ENCODE data around the gene SNRPA1.

The SNRPA1 gene

DNA sequence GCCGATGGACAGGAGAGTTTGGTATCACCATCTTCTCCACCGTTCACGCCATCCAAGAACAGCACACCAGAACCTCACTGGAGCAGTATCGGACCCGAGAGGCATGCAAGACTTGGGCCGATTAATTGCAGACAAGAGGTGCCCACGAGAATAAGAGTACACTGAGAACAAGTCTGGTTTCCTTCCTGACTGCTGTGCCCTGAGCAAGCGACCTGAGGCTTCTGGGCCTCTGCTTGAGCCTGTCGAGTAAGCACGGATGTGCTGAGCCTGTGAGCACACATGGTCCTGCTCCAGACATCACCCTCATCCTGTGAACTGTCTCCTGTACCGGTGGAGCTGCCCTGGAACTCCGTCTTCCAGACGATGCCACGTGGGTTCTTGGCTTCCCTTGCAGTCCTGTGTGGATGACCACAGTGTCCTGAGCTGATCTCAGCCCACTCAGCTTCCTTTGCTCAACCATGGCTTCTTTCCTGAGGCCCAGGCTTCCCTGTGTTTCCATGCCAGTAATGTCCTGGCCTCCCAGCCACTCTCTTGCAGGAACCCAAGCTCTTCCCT lies 34.3 kb upstream of the SNRPA1 start:
- H3K4me3 ChIP-seq (ENCODE audit: low read depth, low read length), result no peak overlapping the region
- TF ChIP-seq, protein P1, sequence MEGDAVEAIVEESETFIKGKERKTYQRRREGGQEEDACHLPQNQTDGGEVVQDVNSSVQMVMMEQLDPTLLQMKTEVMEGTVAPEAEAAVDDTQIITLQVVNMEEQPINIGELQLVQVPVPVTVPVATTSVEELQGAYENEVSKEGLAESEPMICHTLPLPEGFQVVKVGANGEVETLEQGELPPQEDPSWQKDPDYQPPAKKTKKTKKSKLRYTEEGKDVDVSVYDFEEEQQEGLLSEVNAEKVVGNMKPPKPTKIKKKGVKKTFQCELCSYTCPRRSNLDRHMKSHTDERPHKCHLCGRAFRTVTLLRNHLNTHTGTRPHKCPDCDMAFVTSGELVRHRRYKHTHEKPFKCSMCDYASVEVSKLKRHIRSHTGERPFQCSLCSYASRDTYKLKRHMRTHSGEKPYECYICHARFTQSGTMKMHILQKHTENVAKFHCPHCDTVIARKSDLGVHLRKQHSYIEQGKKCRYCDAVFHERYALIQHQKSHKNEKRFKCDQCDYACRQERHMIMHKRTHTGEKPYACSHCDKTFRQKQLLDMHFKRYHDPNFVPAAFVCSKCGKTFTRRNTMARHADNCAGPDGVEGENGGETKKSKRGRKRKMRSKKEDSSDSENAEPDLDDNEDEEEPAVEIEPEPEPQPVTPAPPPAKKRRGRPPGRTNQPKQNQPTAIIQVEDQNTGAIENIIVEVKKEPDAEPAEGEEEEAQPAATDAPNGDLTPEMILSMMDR (IDR thresholded peaks at IDR 0.05; ENCODE audit: low read depth, low read length), result no peak

DNA sequence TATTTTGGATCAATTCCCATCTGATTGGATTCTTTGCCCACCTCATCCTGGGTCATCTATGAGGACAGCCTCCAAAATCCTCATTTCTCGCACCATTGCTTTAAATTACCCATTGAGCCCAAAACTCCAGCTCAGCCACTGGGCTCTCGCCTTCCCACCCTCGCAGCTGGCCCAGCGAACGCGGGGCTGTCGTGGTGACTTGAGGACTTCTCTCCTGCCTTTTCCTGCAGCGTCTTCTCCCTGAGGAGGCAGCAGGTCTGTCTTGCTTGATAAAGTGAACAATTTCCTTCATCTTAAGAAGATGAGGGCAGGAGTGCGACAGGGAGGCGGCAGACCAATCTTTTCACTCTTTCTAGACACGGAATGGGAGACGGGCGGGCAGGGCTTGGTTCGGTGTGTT lies 33.0 kb upstream of the SNRPA1 start:
- TF ChIP-seq, protein P1 (IDR thresholded peaks at IDR 0.05; ENCODE audit: low read depth, low read length), result no peak
- no peak overlapping the region for H3K4me3 ChIP-seq (ENCODE audit: low read depth, low read length)

DNA sequence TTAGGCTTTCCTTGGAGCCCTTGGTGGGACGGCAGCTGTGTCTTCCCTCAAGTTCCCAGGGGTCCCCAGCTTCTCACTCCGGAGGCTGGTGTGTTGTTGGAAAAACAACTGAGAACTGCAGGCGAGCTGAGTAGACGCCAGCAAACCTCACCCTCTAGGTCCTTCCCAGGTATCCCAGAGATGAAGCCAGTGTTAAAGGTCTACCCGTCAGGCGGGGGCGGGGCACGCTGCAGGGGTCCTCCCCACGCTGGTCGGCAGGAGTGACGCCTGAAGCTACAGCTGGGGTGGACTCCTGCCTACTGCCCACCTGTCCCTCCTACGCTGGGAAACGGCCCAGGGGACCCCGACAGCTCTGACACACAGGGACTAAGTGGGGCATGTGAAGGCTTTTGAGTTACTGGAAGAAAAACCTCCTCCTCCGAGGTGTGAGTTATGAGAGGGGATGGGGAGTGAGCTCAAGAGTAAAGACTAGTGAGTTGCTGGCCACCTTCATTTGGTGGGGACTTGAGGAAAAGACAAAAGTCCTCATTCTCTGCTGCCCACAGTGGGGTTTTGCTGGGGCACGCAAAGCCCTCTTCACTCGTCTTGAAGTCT lies 32.2 kb upstream of the SNRPA1 start:
- TF ChIP-seq, protein P1 (IDR thresholded peaks at IDR 0.05; ENCODE audit: low read depth, low read length), result no peak
- no peak overlapping the region for H3K4me3 ChIP-seq (ENCODE audit: low read depth, low read length)

DNA sequence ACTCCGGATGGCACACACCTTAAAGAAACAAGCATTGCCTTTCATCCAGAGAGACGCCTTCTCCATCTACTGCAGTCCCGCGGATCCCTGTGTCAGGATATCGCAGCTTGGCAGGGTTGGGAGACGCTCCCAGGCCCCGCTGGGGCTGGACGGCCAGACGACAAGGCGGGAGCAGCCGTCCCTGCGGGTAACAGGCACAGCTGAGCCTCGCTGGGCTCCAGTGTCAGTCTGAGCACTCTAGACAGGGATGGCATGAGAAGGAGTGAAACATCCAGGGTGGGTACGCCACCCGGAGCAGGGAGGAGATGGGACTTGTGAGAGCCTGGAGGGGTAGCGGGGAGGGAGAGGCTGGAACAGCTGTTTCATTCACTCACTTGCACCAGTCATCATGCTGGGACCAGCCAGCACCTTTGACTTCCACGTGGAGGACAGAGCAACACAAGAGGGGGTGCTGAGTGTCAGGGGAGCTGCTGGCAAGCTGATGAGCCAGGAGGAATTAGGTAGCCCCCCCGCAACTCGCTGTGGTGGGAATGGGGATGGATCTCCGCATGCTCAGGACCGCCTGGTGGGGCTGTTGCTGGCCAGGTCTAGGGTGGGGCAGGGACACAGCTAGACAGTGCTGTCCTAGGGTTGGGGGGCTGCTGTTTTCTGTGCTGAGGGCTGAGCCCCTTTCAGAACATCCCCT lies 31.6 kb upstream of the SNRPA1 start:
- no peak overlapping the region for H3K4me3 ChIP-seq (ENCODE audit: low read depth, low read length)

DNA sequence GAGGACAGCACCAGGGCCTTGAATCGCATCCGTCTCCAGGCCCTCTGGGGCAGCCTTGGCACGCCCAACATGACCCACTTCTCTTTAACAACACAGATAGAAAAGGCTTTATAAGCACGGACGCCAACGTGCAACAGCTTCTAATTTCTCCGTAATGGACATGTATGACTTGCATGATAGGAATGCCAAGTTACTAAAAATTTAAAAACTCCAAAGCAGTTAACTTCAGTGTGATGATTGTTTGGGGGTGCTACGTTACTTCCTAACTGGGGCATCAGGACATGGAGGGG lies 30.9 kb upstream of the SNRPA1 start:
- TF ChIP-seq, protein P1 (IDR thresholded peaks at IDR 0.05; ENCODE audit: low read depth, low read length), result no peak
- no peak overlapping the region for H3K4me3 ChIP-seq (ENCODE audit: low read depth, low read length)

More for the DNA sequence above, 31.6 kb upstream of the SNRPA1 start:
- TF ChIP-seq, protein P1 (IDR thresholded peaks at IDR 0.05; ENCODE audit: low read depth, low read length), result no peak

DNA sequence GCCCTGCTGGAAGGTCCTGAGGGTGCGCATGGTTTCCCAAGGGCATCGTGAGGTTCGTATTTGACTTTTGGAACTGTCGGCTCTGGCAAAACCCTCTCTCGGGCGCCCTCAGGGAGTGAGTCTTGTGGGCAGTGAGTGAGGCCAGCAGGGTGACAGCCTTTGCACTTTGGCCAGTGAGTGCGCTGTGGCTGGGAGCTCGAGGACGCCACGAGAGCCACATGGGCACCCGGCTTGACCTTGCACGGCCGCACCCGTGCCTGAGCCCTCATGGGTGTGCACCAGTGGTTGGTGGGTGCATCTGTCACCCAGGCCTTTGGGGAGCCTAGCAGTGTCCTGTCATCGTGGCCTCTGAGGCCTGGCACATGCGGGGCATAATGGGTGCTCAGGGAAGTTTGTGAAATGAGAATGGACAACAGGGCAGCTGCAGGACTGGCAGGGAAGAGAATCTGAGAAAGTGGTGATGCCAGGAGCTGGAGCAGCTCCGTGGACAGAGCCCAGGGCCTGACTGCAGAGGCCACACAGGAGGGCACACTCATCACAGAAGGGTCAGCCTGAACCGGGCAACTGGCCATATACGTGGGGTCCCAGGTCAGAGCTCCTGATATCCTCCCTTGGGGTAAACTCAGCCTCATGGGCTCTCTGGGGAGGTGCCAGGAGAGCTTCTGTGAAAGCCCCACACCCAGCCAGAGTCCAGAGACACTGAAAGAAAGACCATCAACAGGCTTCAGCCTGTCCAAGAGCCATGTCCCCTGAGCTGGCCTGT lies 30.4 kb upstream of the SNRPA1 start:
- no peak overlapping the region for H3K4me3 ChIP-seq (ENCODE audit: low read depth, low read length)
- TF ChIP-seq, protein P1 (IDR thresholded peaks at IDR 0.05; ENCODE audit: low read depth, low read length), result no peak

Data from WI38 (cell line).